Measurements from ENCODE around the gene ZNHIT6. TPM values are rescaled to one million over a fixed set of nuclear protein-coding genes. Genes with fewer than 3 reads are reported as not detected.

Gene ZNHIT6, protein sequence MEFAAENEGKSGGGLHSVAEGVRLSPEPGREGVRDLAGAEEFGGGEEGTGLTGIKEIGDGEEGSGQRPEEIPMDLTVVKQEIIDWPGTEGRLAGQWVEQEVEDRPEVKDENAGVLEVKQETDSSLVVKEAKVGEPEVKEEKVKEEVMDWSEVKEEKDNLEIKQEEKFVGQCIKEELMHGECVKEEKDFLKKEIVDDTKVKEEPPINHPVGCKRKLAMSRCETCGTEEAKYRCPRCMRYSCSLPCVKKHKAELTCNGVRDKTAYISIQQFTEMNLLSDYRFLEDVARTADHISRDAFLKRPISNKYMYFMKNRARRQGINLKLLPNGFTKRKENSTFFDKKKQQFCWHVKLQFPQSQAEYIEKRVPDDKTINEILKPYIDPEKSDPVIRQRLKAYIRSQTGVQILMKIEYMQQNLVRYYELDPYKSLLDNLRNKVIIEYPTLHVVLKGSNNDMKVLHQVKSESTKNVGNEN
- 9.6 TPM for polyA plus RNA-seq (2012; ENCODE audit: insufficient read length, low read depth)

DNA sequence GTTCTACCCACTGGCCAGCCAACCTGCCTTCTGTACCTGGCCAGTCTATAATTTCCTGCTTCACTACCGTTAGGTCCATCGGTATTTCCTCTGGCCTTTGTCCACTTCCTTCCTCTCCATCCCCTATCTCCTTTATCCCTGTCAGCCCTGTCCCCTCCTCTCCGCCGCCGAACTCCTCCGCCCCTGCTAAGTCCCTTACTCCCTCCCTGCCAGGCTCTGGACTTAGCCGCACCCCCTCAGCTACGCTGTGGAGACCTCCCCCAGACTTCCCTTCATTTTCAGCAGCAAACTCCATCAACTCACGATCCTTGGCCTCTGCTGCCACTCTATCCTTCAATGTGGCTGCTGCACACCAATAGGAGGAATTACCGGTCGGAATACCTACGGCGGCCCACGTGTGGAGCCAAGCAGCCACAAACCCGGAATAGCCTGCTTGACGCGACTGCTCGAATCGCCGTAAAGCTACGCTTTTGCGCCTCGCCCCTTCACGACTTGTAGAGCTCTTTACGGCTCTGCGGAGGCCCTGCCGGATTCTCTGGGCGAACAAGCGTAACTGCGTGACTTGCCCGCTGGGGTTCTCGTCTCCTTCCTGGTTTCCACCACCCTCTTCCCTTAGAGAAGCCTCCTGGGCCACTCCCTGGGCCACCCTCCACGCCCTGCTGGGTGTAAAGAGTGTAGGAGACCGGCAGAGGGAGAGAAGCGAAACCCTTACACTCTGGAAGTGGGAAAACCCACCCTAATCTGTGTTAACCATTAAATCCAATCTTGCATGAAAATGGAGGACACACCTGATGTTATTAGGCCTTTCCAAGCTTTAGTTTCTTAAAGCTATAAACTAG, at the start of gene ZNHIT6:
ZNHIT6 (minus strand) TSS at position 444 of the 839 bp plus-strand sequence; CDS start at position 295, 149 bp downstream.
- TF ChIP-seq TAF1 (IDR thresholded peaks at IDR 0.05; ENCODE audit: borderline replicate concordance, insufficient read depth, low read length): peak; percentile 78; the same call in 1 of the 2 replicates
- peak; percentile 69; the same call in 1 of the 2 replicates for TF ChIP-seq SIN3A (IDR thresholded peaks at IDR 0.05; ENCODE audit: borderline replicate concordance, insufficient read depth, low read length)
- TF ChIP-seq FOXP2 (optimal IDR thresholded peaks at IDR 0.05; ENCODE audit: borderline replicate concordance, extremely low read depth, extremely low read length, insufficient read depth): peak; percentile 22
- peak; percentile 90 for TF ChIP-seq POLR2AphosphoS5 (IDR thresholded peaks at IDR 0.05; ENCODE audit: low read depth, low read length)
- peak in 1 of 2 experiments; percentile 39; a peak in 1 of 4 replicates for TF ChIP-seq REST (IDR thresholded peaks at IDR 0.05; ENCODE audit: insufficient read depth in 1 of 2, low read depth in 2 of 2, low read length in 2 of 2)

- TF ChIP-seq SIN3A (IDR thresholded peaks at IDR 0.05; ENCODE audit: borderline replicate concordance, insufficient read depth, low read length) (no peak), POLR2AphosphoS5 (IDR thresholded peaks at IDR 0.05; ENCODE audit: low read depth, low read length) (no peak), TAF1 (IDR thresholded peaks at IDR 0.05; ENCODE audit: borderline replicate concordance, insufficient read depth, low read length) (no peak), REST (IDR thresholded peaks at IDR 0.05; ENCODE audit: insufficient read depth in 1 of 2, low read depth in 2 of 2, low read length in 2 of 2) (no peak), FOXP2 (optimal IDR thresholded peaks at IDR 0.05; ENCODE audit: borderline replicate concordance, extremely low read depth, extremely low read length, insufficient read depth) (no peak)
Observed at GRCh38 chr1:85756864-85757263, 48.6 kb upstream of the ZNHIT6 start.

GRCh38 chr1:85748120-85748519, 39.9 kb upstream of the ZNHIT6 start:
- TF ChIP-seq FOXP2 (optimal IDR thresholded peaks at IDR 0.05; ENCODE audit: borderline replicate concordance, extremely low read depth, extremely low read length, insufficient read depth): no peak
- no peak for TF ChIP-seq SIN3A (IDR thresholded peaks at IDR 0.05; ENCODE audit: borderline replicate concordance, insufficient read depth, low read length)
- no peak for TF ChIP-seq POLR2AphosphoS5 (IDR thresholded peaks at IDR 0.05; ENCODE audit: low read depth, low read length)
- no peak for TF ChIP-seq TAF1 (IDR thresholded peaks at IDR 0.05; ENCODE audit: borderline replicate concordance, insufficient read depth, low read length)
- TF ChIP-seq REST (IDR thresholded peaks at IDR 0.05; ENCODE audit: insufficient read depth in 1 of 2, low read depth in 2 of 2, low read length in 2 of 2): no peak

DNA sequence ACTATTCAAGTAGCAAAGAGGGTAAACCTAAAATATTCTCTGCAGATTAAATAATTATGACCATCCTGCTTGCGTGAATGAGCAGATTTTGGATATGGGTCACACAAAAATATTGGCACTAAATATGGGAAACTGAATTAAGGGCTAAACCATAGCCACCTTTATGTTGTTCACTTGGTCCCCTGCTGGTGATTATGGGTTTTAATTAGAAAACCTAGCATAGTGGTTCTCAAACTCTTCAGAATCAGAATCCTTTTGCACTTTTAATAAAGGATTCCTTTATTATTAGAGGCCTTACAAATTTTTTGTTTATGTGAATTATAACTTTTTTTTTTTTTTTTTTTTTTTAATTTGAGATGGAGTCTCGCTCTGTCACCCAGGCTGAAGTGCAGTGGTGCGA, 38.5 kb upstream of the ZNHIT6 start:
- TF ChIP-seq POLR2AphosphoS5 (IDR thresholded peaks at IDR 0.05; ENCODE audit: low read depth, low read length): no peak

DNA sequence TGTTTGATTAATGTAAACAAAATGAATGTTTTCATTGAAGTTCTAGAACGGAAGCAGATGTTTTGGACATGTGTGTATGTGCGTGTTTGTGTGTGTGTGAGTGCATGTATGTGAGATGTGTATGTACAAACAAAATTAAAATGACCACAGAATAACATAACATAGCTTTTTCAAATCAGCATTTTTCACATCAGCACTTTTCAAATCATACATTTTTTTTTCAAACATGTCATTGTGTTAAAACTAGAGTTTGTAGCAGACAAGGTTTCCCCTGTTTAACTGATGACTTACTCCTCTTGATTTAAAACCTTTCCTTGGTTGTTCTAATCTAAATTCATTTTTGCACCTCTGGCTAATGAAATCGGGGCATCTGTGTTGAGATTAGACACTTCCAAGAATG, 35.6 kb upstream of the ZNHIT6 start:
- TF ChIP-seq TAF1 (IDR thresholded peaks at IDR 0.05; ENCODE audit: borderline replicate concordance, insufficient read depth, low read length) (no peak), FOXP2 (optimal IDR thresholded peaks at IDR 0.05; ENCODE audit: borderline replicate concordance, extremely low read depth, extremely low read length, insufficient read depth) (no peak), REST (IDR thresholded peaks at IDR 0.05; ENCODE audit: insufficient read depth in 1 of 2, low read depth in 2 of 2, low read length in 2 of 2) (no peak), SIN3A (IDR thresholded peaks at IDR 0.05; ENCODE audit: borderline replicate concordance, insufficient read depth, low read length) (no peak), POLR2AphosphoS5 (IDR thresholded peaks at IDR 0.05; ENCODE audit: low read depth, low read length) (no peak)

All from PFSK-1 (cell line).